Ishikawa (cell line): Measurements from ENCODE around the gene TAOK3.

Source experiments
- CEBPB ChIP-seq: IDR thresholded peaks from 2 replicates; pipeline ENCODE4 v1.6.1; 2012
- CREB1 ChIP-seq: IDR thresholded peaks from 2 replicates; pipeline ENCODE4 v1.6.1; 2012; ENCODE audit warnings: low read depth
- EGR1 ChIP-seq: IDR thresholded peaks from 2 replicates; pipeline ENCODE4 v1.6.1; 2012
- EP300 ChIP-seq: IDR thresholded peaks from 2 replicates; pipeline ENCODE4 v1.6.1; 2012; ENCODE audit warnings: borderline replicate concordance
- MAX ChIP-seq: IDR thresholded peaks from 2 replicates; pipeline ENCODE4 v1.6.1; 2012
- RAD21 ChIP-seq: IDR thresholded peaks from 2 replicates; pipeline ENCODE4 v1.6.1; 2012; ENCODE audit warnings: low read depth
- REST ChIP-seq: IDR thresholded peaks from 2 replicates; pipeline ENCODE4 v1.6.1; 2012; ENCODE audit warnings: low read depth, mild to moderate bottlenecking
- TAF1 ChIP-seq: IDR thresholded peaks from 2 replicates; pipeline ENCODE4 v1.6.1; 2012; ENCODE audit warnings: low read depth, mild to moderate bottlenecking
- TCF12 ChIP-seq: IDR thresholded peaks from 2 replicates; pipeline ENCODE4 v1.6.1; 2012; ENCODE audit warnings: low read depth
- TEAD4 ChIP-seq: IDR thresholded peaks from 2 replicates; pipeline ENCODE4 v1.6.1; 2012
- USF1 ChIP-seq: IDR thresholded peaks from 2 replicates; pipeline ENCODE4 v1.6.1; 2012
- YY1 ChIP-seq: IDR thresholded peaks from 2 replicates; pipeline ENCODE4 v1.6.1; 2012; ENCODE audit warnings: low read depth

GRCh38 chr12:118297284-118297683 lies 75.4 kb downstream of the TAOK3 start:
- no peak for TF ChIP-seq CEBPB
- no peak for TF ChIP-seq YY1
- TF ChIP-seq RAD21 = no peak
- TF ChIP-seq TAF1 = no peak
- no peak for TF ChIP-seq REST
- TF ChIP-seq TEAD4 = no peak
- TF ChIP-seq MAX = no peak
- TF ChIP-seq USF1 = no peak
- no peak for TF ChIP-seq CREB1
- no peak for TF ChIP-seq EP300
- no peak for TF ChIP-seq TCF12
- TF ChIP-seq EGR1 = no peak
